Kidney (tissue), 14 donors: ENCODE measurements around the gene ZDHHC21. TPM values are rescaled to one million over a fixed set of nuclear protein-coding genes. Genes with fewer than 3 reads are reported as not detected.

Experiments
- DNase-seq, 5 donors: peaks; one replicate each; pipeline ENCODE4 v3.0.0-alpha.2; 2013 to 2020
- FAIRE-seq: peaks from 2 replicates; lab custom pipeline; 2012; peaks lifted over from hg19 to GRCh38; lab: Jason Lieb, UNC
- H3K27ac ChIP-seq, 2 donors: one replicate each; pipeline ENCODE4 v1.7.0; 2013; ENCODE audit warnings: low read depth in 2 of 2, low read length in 2 of 2, inconsistent platforms in 1 of 2
- H3K27me3 ChIP-seq: one replicate; pipeline ENCODE4 v1.7.1; 2013; ENCODE audit warnings: low read length, inconsistent platforms; ENCODE audit not compliant: control insufficient read depth, insufficient read depth
- H3K36me3 ChIP-seq, 3 donors: one replicate each; pipeline versions ENCODE4 v1.7.0 to v1.7.1; 2013; ENCODE audit warnings: low read length in 3 of 3, control low read depth in 1 of 3, inconsistent platforms in 1 of 3; ENCODE audit not compliant: insufficient read depth in 3 of 3, control insufficient read depth in 2 of 3
- H3K4me1 ChIP-seq, 3 donors: one replicate each; pipeline versions ENCODE4 v1.7.0 to v1.7.1; 2013; ENCODE audit warnings: low read length in 3 of 3, inconsistent platforms in 1 of 3, low read depth in 1 of 3; ENCODE audit not compliant: control insufficient read depth in 2 of 3, insufficient read depth in 2 of 3
- H3K4me3 ChIP-seq, 3 donors: one replicate each; pipeline versions ENCODE4 v1.7.0 to v1.8.1; 2013; ENCODE audit warnings: low read length in 3 of 3, control low read depth in 1 of 3, inconsistent platforms in 1 of 3
- H3K9ac ChIP-seq, 3 donors: one replicate each; pipeline versions ENCODE4 v1.7.0 to v1.7.1; 2013; ENCODE audit warnings: low read length in 3 of 3, control low read depth in 1 of 3, inconsistent platforms in 1 of 3
- H3K9me3 ChIP-seq, 3 donors: one replicate each; pipeline versions ENCODE4 v1.7.0 to v1.7.1; 2013; ENCODE audit warnings: low read length in 3 of 3, control low read depth in 1 of 3, inconsistent platforms in 1 of 3; ENCODE audit not compliant: control insufficient read depth in 2 of 3, insufficient read depth in 1 of 3
- CTCF ChIP-seq: IDR thresholded peaks from 3 replicates; pipeline ENCODE4 v1.5.1; 2012; ENCODE audit warnings: mild to moderate bottlenecking, moderate library complexity, borderline replicate concordance; ENCODE audit not compliant: insufficient read depth; ENCODE audit errors: extremely low read depth
- intact Hi-C: fragments of 100-400 bp; cut with DNase I; formaldehyde crosslinking; loops from one replicate; pipeline ENCODE4 v1.11.1; 2022
- polyA plus RNA-seq: library from polyadenylated mRNA; stranded (reverse); fragments of 350-450 nt; fragmentation: Illumina TruSeq; extraction: RNeasy Lipid Tissue Mini Kit (QIAGEN cat#74804); gene quantifications from one replicate; pipeline ENCODE4 v1.2.3, GENCODE V29; 2014; ENCODE audit warnings: low read depth, low replicate concordance; ENCODE audit not compliant: insufficient read depth
- total RNA-seq: library from RNA; stranded (reverse); fragmentation: NEBNext Ultra II Directional; extraction: Animal tissue kit (Norgen Biotek cat#: 25700); gene quantifications from one replicate; pipeline ENCODE4 v1.2.1, GENCODE V29; 2021
- donor health status: control.
- donor health status: control.
- donor health status: control.
- donor health status: control.
- donor health status: control.
- donor health status: DM: yes; HTN: yes; CAD: no.
- donor health status: Normal renal cell carcinoma (clear cell type).

Gene ZDHHC21
- total and polyA plus RNA-seq, 2 donors from 2014 or later = 4.0 to 15.2 TPM

GRCh38 chr9:14692470-14693250 is 572 bp downstream of the ZDHHC21 start:
- TF ChIP-seq CTCF = no peak
- H3K9ac ChIP-seq = peak overlapping the region in 1 of 3 donors; percentile 48
- H3K4me1 ChIP-seq = peaks cover 0 to 5% (median 0%) of the 10 kb centered on the region in 3 donors
- DNase-seq (peak in 4 of 5 donors; percentile 59 to 74 (median 69)), FAIRE-seq (no peak)
- no peak overlapping the region for H3K27ac ChIP-seq
- H3K9me3 ChIP-seq = no peaks in the 10 kb centered on the region
- H3K4me3 ChIP-seq = peak overlapping the region; percentile 68 to 70 (median 68)
- H3K36me3 ChIP-seq = peaks cover 0 to 7% (median 5%) of the 10 kb centered on the region in 3 donors
- intact Hi-C loops = no loop called here
- no peaks in the 10 kb centered on the region for H3K27me3 ChIP-seq

- Histone ChIP-seq H3K27me3 (no peaks in the 10 kb centered on the region), H3K9me3 (no peaks in the 10 kb centered on the region), H3K4me1 (peaks cover 0 to 5% (median 0%) of the 10 kb centered on the region in 3 donors), H3K27ac (no peak overlapping the region), H3K4me3 (no peak overlapping the region), H3K36me3 (peaks cover 0 to 7% (median 5%) of the 10 kb centered on the region in 3 donors), H3K9ac (no peak overlapping the region)
- intact Hi-C loops = no loop called here
- FAIRE-seq (no peak), DNase-seq (no peak)
- no peak for TF ChIP-seq CTCF
These were observed 2.1 kb downstream of the ZDHHC21 start for GRCh38 chr9:14690948-14691730.

GRCh38 chr9:14687042-14687719 is 6.1 kb downstream of the ZDHHC21 start:
- Histone ChIP-seq H3K9ac (no peak overlapping the region), H3K4me1 (peaks cover 0 to 5% (median 0%) of the 10 kb centered on the region in 3 donors), H3K27ac (no peak overlapping the region), H3K9me3 (no peaks in the 10 kb centered on the region), H3K4me3 (no peak overlapping the region), H3K27me3 (no peaks in the 10 kb centered on the region), H3K36me3 (peaks cover 0 to 7% (median 5%) of the 10 kb centered on the region in 3 donors)
- FAIRE-seq = no peak
- intact Hi-C loops = no loop called here
- no peak for TF ChIP-seq CTCF
- DNase-seq = no peak
